ENCODE results near the gene FAM78A.

DNA sequence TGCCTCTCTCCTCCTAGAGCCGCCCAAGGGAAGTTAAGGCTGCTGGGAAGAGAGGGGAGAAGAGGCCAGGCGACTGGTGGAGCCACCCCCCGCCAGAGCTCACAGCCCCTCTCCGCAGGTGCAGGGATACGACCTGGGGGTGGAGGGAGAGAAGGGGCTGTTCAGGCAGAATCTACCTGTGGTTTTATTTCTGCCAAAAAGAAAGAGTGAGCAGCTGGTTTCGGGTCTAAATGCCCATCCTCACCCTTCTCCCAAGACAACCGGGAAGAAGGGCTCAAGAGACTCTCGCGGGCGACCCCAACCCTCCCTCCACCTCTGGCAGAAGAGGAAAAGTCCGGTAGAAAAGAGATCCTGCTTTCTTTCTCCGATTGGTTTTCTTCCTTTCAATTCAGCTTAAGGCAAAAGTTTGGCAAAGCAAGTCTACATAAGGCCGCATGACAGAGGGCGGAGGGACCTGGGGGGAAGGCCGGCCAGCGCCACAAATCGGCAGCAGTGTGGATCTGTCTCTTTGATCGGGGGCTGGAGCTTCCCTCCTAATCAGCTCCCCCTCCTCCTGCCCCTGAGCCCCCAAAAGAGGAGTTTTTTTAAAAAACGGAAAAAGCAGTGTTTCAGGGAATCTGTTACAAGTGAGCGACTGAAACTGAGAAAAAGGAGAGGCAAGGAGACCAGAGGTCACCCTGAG is 16.3 kb downstream of the FAM78A start:
- no peak for TF ChIP-seq CTCF (IDR thresholded peaks at IDR 0.05)
- no peak for TF ChIP-seq EZH2 (IDR thresholded peaks at IDR 0.05; ENCODE audit: borderline replicate concordance, insufficient read depth, low read depth, low read length, poor library complexity, severe bottlenecking)

Measured in B cell (primary cell).